Choroid plexus epithelial cell (primary cell): ENCODE results near the gene INHA.

Experiments used
- DNase-seq: peaks from one replicate; pipeline ENCODE4 v3.0.0-alpha.2; 2010; ENCODE audit warnings: low read depth
- H3K4me3 ChIP-seq: 2 replicates; pipeline ENCODE4 v1.5.1; 2011; ENCODE audit warnings: low read depth, mild to moderate bottlenecking, control low read depth, low read length, moderate library complexity
- CTCF ChIP-seq: conservative IDR thresholded peaks from 2 replicates; pipeline ENCODE4 v1.5.1; 2011; ENCODE audit warnings: low read depth, mild to moderate bottlenecking, control low read depth, inconsistent platforms, low read length, moderate library complexity

Gene INHA

GRCh38 chr2:219593154-219593553 is 21.0 kb downstream of the INHA start:
- DNase-seq = no peak
- no peak for TF ChIP-seq CTCF
- no peak overlapping the region for H3K4me3 ChIP-seq

- peak; percentile 53 for DNase-seq
- TF ChIP-seq CTCF = peak; percentile 35
- H3K4me3 ChIP-seq = no peak overlapping the region
Observed at GRCh38 chr2:219595256-219595655, 23.1 kb downstream of the INHA start.

GRCh38 chr2:219596954-219597551 is 24.9 kb downstream of the INHA start:
- peak; percentile 33 for DNase-seq
- TF ChIP-seq CTCF = no peak
- H3K4me3 ChIP-seq = peak overlapping the region; percentile 91

- DNase-seq = peak; percentile 98
- TF ChIP-seq CTCF = no peak
- H3K4me3 ChIP-seq = peak within 1 kb of the TSS; percentile 91
Observed at GRCh38 chr2:219597552-219598307, 25.6 kb downstream of the INHA start, which contains the start of gene STK11IP. STK11IP (plus strand) TSS chr2:219597857; CDS start chr2:219598120, 263 bp downstream.

- no peak for DNase-seq
- peak overlapping the region; percentile 91 for H3K4me3 ChIP-seq
- TF ChIP-seq CTCF = no peak
Observed at GRCh38 chr2:219598308-219599078, 26.4 kb downstream of the INHA start.

GRCh38 chr2:219603771-219604170 is 31.7 kb downstream of the INHA start:
- H3K4me3 ChIP-seq = no peak overlapping the region
- no peak for TF ChIP-seq CTCF
- no peak for DNase-seq
